Hematopoietic multipotent progenitor cell treated with erythropoietin and hydrocortisone succinate and interleukin-3 and kit ligand, for 17 days (in vitro differentiated cells): ENCODE data around the gene PIN1.

Source experiments
- DNase-seq: peaks from one replicate; pipeline ENCODE4 v3.0.0-alpha.2; 2015; ENCODE audit warnings: low spot score

The PIN1 gene

DNA sequence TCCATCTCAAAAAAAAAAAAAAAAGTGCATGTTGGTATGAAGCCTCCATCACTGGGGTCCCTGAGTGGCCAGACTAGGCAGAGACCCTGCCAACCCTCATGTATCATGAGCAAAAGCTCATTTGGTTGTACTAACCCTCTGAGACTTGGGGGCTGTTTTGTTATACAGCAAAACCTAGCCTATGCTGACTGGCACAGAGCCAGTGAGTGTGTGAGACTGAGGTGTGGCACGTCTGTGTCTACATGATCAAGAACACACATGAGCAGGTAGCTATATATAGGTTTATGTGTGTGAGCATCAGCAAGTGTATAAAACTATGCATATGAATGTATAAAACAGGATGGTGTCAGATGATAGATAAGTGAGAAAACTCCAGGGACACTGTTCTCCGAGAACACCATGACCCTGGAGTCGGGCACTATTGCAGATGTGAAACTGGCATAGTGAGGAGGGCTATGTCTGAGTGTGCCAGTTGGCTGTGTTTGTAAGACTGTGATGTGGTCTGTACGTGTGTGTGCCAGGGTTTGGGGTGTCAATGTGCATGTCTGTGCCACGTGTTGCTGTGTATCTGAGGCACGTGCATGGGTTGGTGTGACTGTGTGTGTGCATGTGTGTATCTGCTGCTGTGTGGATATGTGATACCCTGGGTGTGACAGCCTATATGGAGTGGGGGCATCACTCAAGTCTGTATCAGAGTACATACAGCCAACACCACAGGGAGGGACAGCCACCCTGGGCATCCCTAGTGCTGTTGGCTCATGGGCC, 56.7 kb downstream of the PIN1 start:
- no peak for DNase-seq
